ENCODE measurements around the gene DNAJC7. TPM values are rescaled to one million over a fixed set of nuclear protein-coding genes. Genes with fewer than 3 reads are reported as not detected.

Gene DNAJC7
- total RNA-seq, 4 donors from 2014 or later: 62.6 to 84.0 (median 65.6) TPM

GRCh38 chr17:41962768-41963434 lies 54.3 kb downstream of the DNAJC7 start:
- Histone ChIP-seq H3K9me3 (no peaks in the 10 kb centered on the region), H3K4me1 (peaks cover 18 to 26% of the 10 kb centered on the region in 2 donors), H3K36me3 (no peaks in the 10 kb centered on the region), H3K4me3 (replicated peaks in 1 of 3) (no peak overlapping the region), H3K27ac (no peak overlapping the region), H3K27me3 (no peaks in the 10 kb centered on the region)
- no peak for TF ChIP-seq POLR2A (IDR thresholded peaks at IDR 0.05)
- TF ChIP-seq CTCF (IDR thresholded peaks at IDR 0.05): peak in 5 of 6 experiments; percentile 67 to 92 (median 81)
- peak; percentile 73 to 76 for DNase-seq
- intact Hi-C loops (cut with DNase I): loop anchor here (5.0 to 10.0 kb wide), 2 partner anchors 154 to 228 kb away; partner anchors contain the start of gene HAP1
- WGBS, 2 donors: 23 to 29% methylated on average over 8 to 9 of the region's 9 CpGs

GRCh38 chr17:41962111-41962510 lies 55.1 kb downstream of the DNAJC7 start:
- Histone ChIP-seq H3K9me3 (no peaks in the 10 kb centered on the region), H3K4me3 (replicated peaks in 1 of 3) (no peak overlapping the region), H3K27me3 (no peaks in the 10 kb centered on the region), H3K4me1 (peaks cover 12 to 19% of the 10 kb centered on the region in 2 donors), H3K27ac (no peak overlapping the region), H3K36me3 (no peaks in the 10 kb centered on the region)
- 88 to 89% methylated on average over 5 of the region's 5 CpGs for WGBS, 2 donors
- TF ChIP-seq POLR2A (IDR thresholded peaks at IDR 0.05) (no peak), CTCF (IDR thresholded peaks at IDR 0.05) (no peak)
- DNase-seq: no peak
- intact Hi-C loops (cut with DNase I): loop anchor here (5.0 to 10.0 kb wide), 2 partner anchors 155 to 227 kb away; partner anchors contain the start of gene HAP1

GRCh38 chr17:41959336-41960095 lies 57.7 kb downstream of the DNAJC7 start:
- H3K36me3 ChIP-seq: no peaks in the 10 kb centered on the region
- no peaks in the 10 kb centered on the region for H3K9me3 ChIP-seq
- intact Hi-C loops (cut with DNase I): loop anchor here (5.0 to 10.0 kb wide), 2 partner anchors 158 to 225 kb away; partner anchors contain the start of gene HAP1
- peak; percentile 59 to 70 for DNase-seq
- TF ChIP-seq POLR2A (IDR thresholded peaks at IDR 0.05): no peak
- peak in 4 of 6 experiments; percentile 47 to 64 (median 55) for TF ChIP-seq CTCF (IDR thresholded peaks at IDR 0.05)
- no peak overlapping the region for H3K4me3 ChIP-seq (replicated peaks in 1 of 3)
- no peaks in the 10 kb centered on the region for H3K27me3 ChIP-seq
- 42 to 49% methylated on average over 12 to 17 of the region's 17 CpGs for WGBS, 2 donors
- peak overlapping the region in 2 of 3 donors; percentile 46 to 54 for H3K27ac ChIP-seq
- peaks cover 6 to 8% of the 10 kb centered on the region in 2 donors for H3K4me1 ChIP-seq

GRCh38 chr17:41959030-41959335 lies 58.3 kb downstream of the DNAJC7 start:
- TF ChIP-seq CTCF (IDR thresholded peaks at IDR 0.05) (no peak), POLR2A (IDR thresholded peaks at IDR 0.05) (no peak)
- peak; percentile 16 to 29 for DNase-seq
- no peaks in the 10 kb centered on the region for H3K36me3 ChIP-seq

More at GRCh38 chr17:41959030-41959335, 58.3 kb downstream of the DNAJC7 start:
- no peaks in the 10 kb centered on the region for H3K9me3 ChIP-seq
- no peaks in the 10 kb centered on the region for H3K27me3 ChIP-seq
- peaks cover 6 to 8% of the 10 kb centered on the region in 2 donors for H3K4me1 ChIP-seq
- no peak overlapping the region for H3K4me3 ChIP-seq (replicated peaks in 1 of 3)
- H3K27ac ChIP-seq: peak overlapping the region in 2 of 3 donors; percentile 46 to 54
- 47 to 56% methylated on average over 2 of the region's 2 CpGs for WGBS, 2 donors
- intact Hi-C loops (cut with DNase I): no loop called here
